ENCODE data around the gene N4BP2L2. TPM values are rescaled to one million over a fixed set of nuclear protein-coding genes. Genes with fewer than 3 reads are reported as not detected.

Gene N4BP2L2
- total RNA-seq, 4 donors from 2014 or later = 142 to 623 (median 163) TPM

GRCh38 chr13:32409561-32410421, 128.8 kb downstream of the N4BP2L2 start:
- TF ChIP-seq, protein P1, sequence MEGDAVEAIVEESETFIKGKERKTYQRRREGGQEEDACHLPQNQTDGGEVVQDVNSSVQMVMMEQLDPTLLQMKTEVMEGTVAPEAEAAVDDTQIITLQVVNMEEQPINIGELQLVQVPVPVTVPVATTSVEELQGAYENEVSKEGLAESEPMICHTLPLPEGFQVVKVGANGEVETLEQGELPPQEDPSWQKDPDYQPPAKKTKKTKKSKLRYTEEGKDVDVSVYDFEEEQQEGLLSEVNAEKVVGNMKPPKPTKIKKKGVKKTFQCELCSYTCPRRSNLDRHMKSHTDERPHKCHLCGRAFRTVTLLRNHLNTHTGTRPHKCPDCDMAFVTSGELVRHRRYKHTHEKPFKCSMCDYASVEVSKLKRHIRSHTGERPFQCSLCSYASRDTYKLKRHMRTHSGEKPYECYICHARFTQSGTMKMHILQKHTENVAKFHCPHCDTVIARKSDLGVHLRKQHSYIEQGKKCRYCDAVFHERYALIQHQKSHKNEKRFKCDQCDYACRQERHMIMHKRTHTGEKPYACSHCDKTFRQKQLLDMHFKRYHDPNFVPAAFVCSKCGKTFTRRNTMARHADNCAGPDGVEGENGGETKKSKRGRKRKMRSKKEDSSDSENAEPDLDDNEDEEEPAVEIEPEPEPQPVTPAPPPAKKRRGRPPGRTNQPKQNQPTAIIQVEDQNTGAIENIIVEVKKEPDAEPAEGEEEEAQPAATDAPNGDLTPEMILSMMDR (IDR thresholded peaks at IDR 0.05; ENCODE audit: low read depth) = no peak

DNA sequence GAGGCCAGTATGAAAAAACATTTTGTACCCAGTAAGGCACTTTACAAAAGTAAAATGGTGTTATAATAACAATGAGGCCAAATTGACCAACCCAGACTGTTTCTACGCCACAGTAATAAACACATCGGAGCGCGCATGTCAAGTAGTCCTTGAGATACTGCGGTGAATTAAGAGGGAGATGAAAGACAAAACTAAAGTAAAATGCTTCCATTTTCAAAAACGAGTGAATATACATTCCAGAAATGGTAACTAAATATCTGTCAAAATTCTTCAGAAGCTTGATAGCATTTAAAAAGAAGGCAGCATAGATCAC, 129.6 kb downstream of the N4BP2L2 start:
- TF ChIP-seq, protein P1 (IDR thresholded peaks at IDR 0.05; ENCODE audit: low read depth) = no peak

GRCh38 chr13:32408296-32409000, 130.1 kb downstream of the N4BP2L2 start:
- TF ChIP-seq, protein P1 (IDR thresholded peaks at IDR 0.05; ENCODE audit: low read depth) = no peak

DNA sequence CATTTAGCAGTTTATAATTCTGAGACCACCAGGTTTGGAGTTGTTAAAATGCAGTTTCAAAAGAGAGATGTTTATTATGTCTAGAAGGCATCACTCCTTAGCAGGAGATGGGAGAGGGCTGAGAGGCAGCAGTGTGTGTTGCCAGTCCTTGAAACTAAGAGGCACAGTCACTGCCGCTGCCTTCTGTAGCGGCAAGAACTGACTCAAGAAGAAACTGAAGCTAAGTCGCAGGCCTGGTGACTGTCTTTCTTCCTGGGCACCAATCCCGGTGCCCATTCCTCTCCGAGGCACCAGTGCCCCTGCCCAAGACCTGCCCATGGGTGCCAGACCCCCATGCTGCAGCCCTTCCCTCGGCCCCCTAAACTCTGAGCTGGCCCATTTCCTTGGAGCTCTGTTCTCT, 130.7 kb downstream of the N4BP2L2 start:
- TF ChIP-seq, protein P1 (IDR thresholded peaks at IDR 0.05; ENCODE audit: low read depth) = no peak

DNA sequence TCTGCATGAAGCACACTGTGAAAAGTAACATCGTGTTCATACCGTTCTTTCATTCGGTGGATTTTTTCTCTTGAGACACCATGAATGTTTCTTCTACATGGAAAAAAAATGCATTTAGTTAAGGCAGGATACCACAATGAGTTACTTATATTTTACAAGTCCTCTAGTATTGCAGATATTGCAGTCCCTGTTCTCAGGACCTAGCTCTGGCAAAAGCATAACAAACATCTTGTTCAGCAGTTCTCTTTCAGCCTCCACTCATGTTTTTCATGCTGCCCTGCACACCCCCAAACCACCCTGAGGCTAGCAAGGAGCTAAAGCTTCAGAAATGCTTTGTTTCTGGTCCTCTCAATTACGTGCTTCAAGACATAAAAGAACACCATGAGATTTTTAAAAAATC, 135.5 kb downstream of the N4BP2L2 start:
- TF ChIP-seq, protein P1 (IDR thresholded peaks at IDR 0.05; ENCODE audit: low read depth) = no peak

DNA sequence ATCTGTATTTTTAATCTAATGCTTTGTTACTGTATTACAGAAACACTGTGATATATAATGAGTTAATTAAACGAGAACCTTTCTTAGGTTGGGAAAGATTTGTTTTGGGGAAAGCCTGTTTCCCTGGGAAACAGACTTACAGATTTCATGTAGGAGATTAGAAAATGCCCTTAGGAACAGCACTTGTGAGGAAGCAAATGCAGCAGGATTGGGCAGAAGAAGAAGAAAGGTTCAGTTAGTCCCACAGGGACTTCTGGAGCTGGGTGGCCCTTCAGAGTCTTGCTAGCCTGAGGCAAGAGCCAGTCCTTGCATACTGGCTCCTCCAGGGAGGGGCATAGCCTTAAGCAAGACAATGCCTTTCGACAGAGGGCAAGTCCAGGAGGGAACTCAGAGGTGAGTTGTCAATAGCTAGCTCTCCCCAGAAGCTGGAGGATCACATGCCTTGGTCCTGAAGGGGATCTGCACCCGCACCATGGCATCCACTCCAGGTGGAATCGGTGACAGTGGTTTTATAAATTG, 147.4 kb downstream of the N4BP2L2 start:
- TF ChIP-seq, protein P1 (IDR thresholded peaks at IDR 0.05; ENCODE audit: low read depth) = no peak

DNA sequence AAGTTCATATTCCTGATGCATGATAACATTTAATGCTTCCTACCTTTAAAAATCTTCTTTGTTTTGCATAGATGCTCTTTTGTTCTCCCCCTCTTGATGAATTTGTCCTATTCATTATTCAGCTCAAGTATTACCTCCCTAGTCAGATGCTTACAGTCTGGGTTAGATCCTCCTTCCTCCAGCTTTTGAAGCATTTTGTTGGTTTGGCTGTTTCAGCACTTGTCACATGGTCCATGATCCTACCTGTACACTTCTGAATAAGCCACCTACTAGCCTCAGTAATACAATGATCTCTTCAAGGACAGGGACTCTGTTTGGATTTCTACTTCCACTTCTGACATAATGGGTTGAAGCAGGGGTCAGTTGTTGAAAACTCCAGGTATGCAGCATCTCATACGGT, 148.1 kb downstream of the N4BP2L2 start:
- TF ChIP-seq, protein P1 (IDR thresholded peaks at IDR 0.05; ENCODE audit: low read depth) = no peak
